B cell (primary cell): ENCODE data around the gene THUMPD2. TPM values are rescaled to one million over a fixed set of nuclear protein-coding genes. Genes with fewer than 3 reads are reported as not detected.
"Not testable (repeated sequence)": the region's sequence is repeated elsewhere in the genome, so short reads cannot be mapped to it uniquely, and the experiment has no call there.

ENCODE experiments used
- ATAC-seq: fragments of 200-7000 bp; cut with Tn5 transposase; one replicate; pipeline ENCODE4 v1.10.0; 2021; ENCODE audit warnings: low read depth, mild to moderate bottlenecking, moderate number of reproducible peaks, moderate library complexity
- CTCF ChIA-PET: fragments of 350-600 bp; sonication (Branson Sonifier 250); formaldehyde crosslinking; loops from one replicate; lab custom pipeline; 2021; ENCODE audit warnings: antibody characterized with exemption, inconsistent platforms; lab: Charles Lee
- POLR2A ChIA-PET: fragments of 350-600 bp; sonication (Branson Sonifier 250); formaldehyde crosslinking; loops from one replicate; lab custom pipeline; 2021; ENCODE audit warnings: antibody characterized with exemption; lab: Charles Lee
- DNase-seq: peaks from one replicate; pipeline ENCODE4 v3.0.0; 2013
- H2AFZ ChIP-seq: 2 replicates; pipeline ENCODE4 v1.6.1; 2012; ENCODE audit warnings: mild to moderate bottlenecking, low read depth, low read length; ENCODE audit not compliant: insufficient read depth, poor library complexity, severe bottlenecking
- H3K27ac ChIP-seq, 2 donors: 1 replicate in 1 of 2; 2 replicates in 1 of 2; pipeline ENCODE4 v1.5.1; 2012 to 2013; ENCODE audit warnings: low read length in 2 of 2, mild to moderate bottlenecking in 2 of 2, moderate library complexity in 1 of 2
- H3K27me3 ChIP-seq, 4 experiments: fragments of 200-600 bp in 1 of 4; sonication (generic) in 1 of 4; replicated peaks in 1 of 4; 1 replicate in 2 of 4; 2 replicates in 2 of 4; pipeline versions ENCODE4 v1.6.1 to v1.7.0; 2013 to 2016; ENCODE audit warnings: low read length in 3 of 4, mild to moderate bottlenecking in 2 of 4, mixed read lengths in 1 of 4, moderate library complexity in 1 of 4; ENCODE audit not compliant: insufficient read depth in 4 of 4, control insufficient read depth in 3 of 4; ENCODE audit errors: control extremely low read depth in 1 of 4
- H3K36me3 ChIP-seq, 2 experiments: replicated peaks in 1 of 2; 1 replicate in 1 of 2; 2 replicates in 1 of 2; pipeline versions ENCODE4 v1.6.1 to v1.7.1; 2013; ENCODE audit warnings: low read length in 1 of 2; ENCODE audit not compliant: insufficient read depth in 2 of 2, control insufficient read depth in 1 of 2; ENCODE audit errors: control extremely low read depth in 1 of 2, extremely low read depth in 1 of 2
- H3K4me1 ChIP-seq, 2 donors: fragments of 200-600 bp in 1 of 2; sonication (generic) in 1 of 2; 1 replicate in 1 of 2; 2 replicates in 1 of 2; pipeline versions ENCODE4 v1.5.1 to v1.6.1; 2013 to 2017; ENCODE audit warnings: low read length in 2 of 2; ENCODE audit not compliant: control insufficient read depth in 2 of 2, insufficient read depth in 2 of 2
- H3K4me2 ChIP-seq: replicated peaks from 2 replicates; pipeline ENCODE3; 2012; ENCODE audit warnings: mild to moderate bottlenecking, low read depth, low read length; ENCODE audit not compliant: poor library complexity, severe bottlenecking
- H3K4me3 ChIP-seq, 5 experiments: fragments of 200-600 bp in 1 of 5; sonication (generic) in 1 of 5; 1 replicate in 3 of 5; 2 replicates in 2 of 5; pipeline versions ENCODE4 v1.5.1 to v1.7.0; 2011 to 2016; ENCODE audit warnings: low read length in 4 of 5, mild to moderate bottlenecking in 4 of 5, low read depth in 2 of 5, control low read depth in 1 of 5, moderate library complexity in 1 of 5; ENCODE audit not compliant: insufficient read depth in 1 of 5; ENCODE audit errors: control extremely low read depth in 1 of 5, extremely low read depth in 1 of 5
- H3K79me2 ChIP-seq: fragments of 200-600 bp; sonication (generic); one replicate; pipeline ENCODE4 v1.6.0; 2016; ENCODE audit warnings: low read length; ENCODE audit not compliant: control insufficient read depth, insufficient read depth
- H3K9ac ChIP-seq: fragments of 200-600 bp; sonication (generic); 2 replicates; pipeline ENCODE4 v1.6.1; 2017; ENCODE audit warnings: mild to moderate bottlenecking, low read length, moderate library complexity
- H3K9me3 ChIP-seq, 3 donors: one replicate each; pipeline versions ENCODE4 v1.6.1 to v1.7.1; 2013; ENCODE audit warnings: low read length in 2 of 3; ENCODE audit not compliant: control insufficient read depth in 2 of 3, insufficient read depth in 1 of 3; ENCODE audit errors: control extremely low read depth in 1 of 3
- H4K20me1 ChIP-seq: 2 replicates; pipeline ENCODE4 v1.6.0; 2012; ENCODE audit warnings: mild to moderate bottlenecking, low read length; ENCODE audit not compliant: insufficient read depth, control insufficient read depth, poor library complexity, severe bottlenecking
- H3K27ac Mint-ChIP-seq: one replicate; pipeline ENCODE4 v1.8.0; 2021; ENCODE audit warnings: mixed read lengths
- H3K27me3 Mint-ChIP-seq: one replicate; pipeline ENCODE4 v1.8.0; 2021; ENCODE audit warnings: mixed read lengths
- H3K4me1 Mint-ChIP-seq: one replicate; pipeline ENCODE4 v1.8.0; 2021; ENCODE audit warnings: mixed read lengths
- H3K4me3 Mint-ChIP-seq: one replicate; pipeline ENCODE4 v1.8.0; 2021; ENCODE audit warnings: mixed read lengths
- H3K9me3 Mint-ChIP-seq: one replicate; pipeline ENCODE4 v1.8.0; 2022; ENCODE audit warnings: mixed read lengths; ENCODE audit not compliant: insufficient read depth
- CTCF ChIP-seq: fragments of 200-600 bp; IDR thresholded peaks from one replicate; pipeline ENCODE4 v1.8.0; 2022; ENCODE audit warnings: antibody characterized with exemption, mild to moderate bottlenecking
- EZH2 ChIP-seq: IDR thresholded peaks from 2 replicates; pipeline ENCODE4 v1.6.1; 2012; ENCODE audit warnings: borderline replicate concordance, low read depth, mild to moderate bottlenecking, moderate library complexity, low read length; ENCODE audit not compliant: insufficient read depth, poor library complexity, severe bottlenecking
- WGBS: methylation state at CpG from one replicate; pipeline ENCODE4 v1.1.5; 2013; ENCODE audit warnings: missing lambda C conversion rate; ENCODE audit not compliant: insufficient coverage; 5-methylcytosine and 5-hydroxymethylcytosine counted together
- intact Hi-C: fragments of 100-400 bp; cut with micrococcal nuclease; formaldehyde crosslinking; loops from one replicate; pipeline ENCODE4 v1.10.0; 2022
- polyA plus RNA-seq: library from polyadenylated mRNA; depleted of rRNA; stranded (reverse); fragments of >200 nt; gene quantifications from 2 replicates; pipeline ENCODE4 v1.2.3, GENCODE V29; 2012
- total RNA-seq, 2 donors: library from RNA; stranded (reverse); fragments of 120-200 nt in 1 of 2; gene quantifications; 1 replicate in 1 of 2; 2 replicates in 1 of 2; pipeline versions ENCODE4 v1.2.3 to v1.2.4, GENCODE V29; 2013 to 2022

THUMPD2 gene
- total and polyA plus RNA-seq, 2 donors (not counting 1 experiment from before 2014, with no cell fraction given): 11.0 to 14.8 TPM

DNA sequence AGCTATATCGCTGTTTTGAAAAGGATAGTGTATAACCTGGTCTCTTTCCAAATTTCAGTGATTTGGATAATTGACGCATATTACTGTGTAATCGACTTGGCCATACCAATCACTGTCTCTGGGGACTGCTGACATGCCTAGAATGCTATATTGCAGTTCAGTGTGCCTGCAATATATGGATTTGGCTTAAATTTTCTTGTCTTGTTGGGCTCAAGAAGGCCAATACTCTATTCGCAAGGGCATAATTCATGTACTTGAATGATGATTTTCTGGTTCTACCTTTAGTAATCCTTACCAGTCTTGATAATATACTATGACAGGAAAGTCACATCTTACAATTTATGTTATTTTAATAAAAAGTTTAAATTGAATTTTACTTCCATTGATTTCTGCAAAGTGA is 21.7 kb upstream of the THUMPD2 start:
- no peaks in the 10 kb centered on the region for H3K4me1 Mint-ChIP-seq

DNA sequence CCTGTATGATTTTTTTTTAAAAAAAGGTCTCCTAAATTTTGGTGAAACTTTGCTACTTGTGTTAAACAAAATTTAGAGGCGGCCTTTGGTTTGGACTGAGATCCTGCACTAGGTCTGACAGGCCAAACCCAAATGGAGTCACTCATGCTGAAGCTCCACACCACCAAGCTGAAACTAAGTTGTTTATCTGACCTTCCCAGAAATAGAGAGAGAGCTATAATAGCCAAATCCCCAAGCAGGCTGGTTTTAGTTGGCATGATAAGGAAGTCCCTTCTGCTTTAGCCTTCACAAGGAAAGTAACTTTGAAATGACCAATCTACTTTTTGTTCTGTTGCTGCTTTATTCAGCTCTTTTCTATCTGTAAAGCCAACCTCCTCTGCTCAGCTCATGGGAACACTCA is 17.1 kb upstream of the THUMPD2 start:
- no peaks in the 10 kb centered on the region for H3K9me3 ChIP-seq
- H2AFZ ChIP-seq: no peak overlapping the region
- TF ChIP-seq CTCF: no peak
- no peak for TF ChIP-seq EZH2
- no peaks in the 10 kb centered on the region for H3K27me3 ChIP-seq
- ChIA-PET CTCF (no interaction called here), POLR2A (no interaction called here)
- H3K4me2 ChIP-seq: no peak overlapping the region
- H3K4me1 Mint-ChIP-seq: no peaks in the 10 kb centered on the region
- H3K27ac Mint-ChIP-seq: no peak overlapping the region
- H3K27me3 Mint-ChIP-seq: no peaks in the 10 kb centered on the region
- H3K27ac ChIP-seq: no peak overlapping the region
- WGBS: 100% methylated on average over 1 of the region's 1 CpG
- H3K36me3 ChIP-seq: no peaks in the 10 kb centered on the region
- no peaks in the 10 kb centered on the region for H3K9me3 Mint-ChIP-seq
- intact Hi-C loops: no loop called here
- no peak overlapping the region for H3K4me3 ChIP-seq
- no peaks in the 10 kb centered on the region for H4K20me1 ChIP-seq
- no peak for ATAC-seq
- no peaks in the 10 kb centered on the region for H3K79me2 ChIP-seq
- H3K4me3 Mint-ChIP-seq: no peak overlapping the region
- no peaks in the 10 kb centered on the region for H3K4me1 ChIP-seq
- no peak for DNase-seq
- H3K9ac ChIP-seq: no peak overlapping the region

More for the DNA sequence above, 21.7 kb upstream of the THUMPD2 start:
- intact Hi-C loops: no loop called here
- H3K4me3 Mint-ChIP-seq: no peak overlapping the region
- Histone ChIP-seq H3K36me3 (no peaks in the 10 kb centered on the region), H2AFZ (no peak overlapping the region), H3K79me2 (no peaks in the 10 kb centered on the region), H3K27ac (no peak overlapping the region), H3K27me3 (no peaks in the 10 kb centered on the region), H4K20me1 (no peaks in the 10 kb centered on the region), H3K4me3 (no peak overlapping the region), H3K9me3 (peaks cover 0 to 3% (median 0%) of the 10 kb centered on the region in 3 donors), H3K9ac (no peak overlapping the region), H3K4me2 (no peak overlapping the region), H3K4me1 (no peaks in the 10 kb centered on the region)
- H3K9me3 Mint-ChIP-seq: peaks cover 10% of the 10 kb centered on the region
- ATAC-seq (no peak), DNase-seq (no peak)
- ChIA-PET POLR2A (no interaction called here), CTCF (no interaction called here)
- 100% methylated on average over 2 of the region's 4 CpGs for WGBS
- no peak for TF ChIP-seq EZH2
- no peak overlapping the region for H3K27ac Mint-ChIP-seq
- peaks cover 6% of the 10 kb centered on the region for H3K27me3 Mint-ChIP-seq

- 92% methylated on average over 12 of the region's 12 CpGs for WGBS
- H3K27ac ChIP-seq, H3K9ac ChIP-seq, H3K4me3 ChIP-seq, H3K4me3 Mint-ChIP-seq, CTCF ChIA-PET, H3K36me3 ChIP-seq, H3K9me3 ChIP-seq, H3K79me2 ChIP-seq, H3K27me3 ChIP-seq, H4K20me1 ChIP-seq, H3K9me3 Mint-ChIP-seq, H2AFZ ChIP-seq, H3K4me2 ChIP-seq, ATAC-seq, H3K27ac Mint-ChIP-seq, H3K4me1 ChIP-seq, DNase-seq, H3K27me3 Mint-ChIP-seq, H3K4me1 Mint-ChIP-seq, intact Hi-C loops: not testable (repeated sequence)
- POLR2A ChIA-PET: interaction anchor here (0.7 kb wide), 1 partner anchor 908 kb away, joined by 8 read pairs; no protein-coding TSS in a partner anchor
Observed at GRCh38 chr2:39790216-39790818, 11.3 kb upstream of the THUMPD2 start.
